HepG2 (cell line): ENCODE data around the gene ABHD1. TPM values are rescaled to one million over a fixed set of nuclear protein-coding genes. Genes with fewer than 3 reads are reported as not detected.

Source experiments
- ARID3A ChIP-seq: IDR thresholded peaks from 2 replicates; pipeline ENCODE4 v1.6.1; 2012; ENCODE audit warnings: low read depth, low read length, improper control_type of control experiment
- ATF5 ChIP-seq: sonication (generic); formaldehyde crosslinking; IDR thresholded peaks from 2 replicates; pipeline ENCODE4 v1.4.0; 2020; ENCODE audit warnings: mild to moderate bottlenecking, low read depth, missing genetic modification reagents
- FOXA1 ChIP-seq, 2 experiments: fragments of 450-650 bp in 1 of 2; sonication (generic) in 1 of 2; formaldehyde crosslinking in 1 of 2; IDR thresholded peaks; 2 replicates each; pipeline versions ENCODE4 v1.4.0 to v1.6.1; 2016 to 2020; ENCODE audit warnings: missing genetic modification reagents in 1 of 2
- HBP1 ChIP-seq: IDR thresholded peaks from 2 replicates; pipeline ENCODE4 v1.6.1; 2016; ENCODE audit warnings: low read depth, control low read depth
- IKZF4 ChIP-seq: sonication (generic); formaldehyde crosslinking; IDR thresholded peaks from 2 replicates; pipeline ENCODE4 v1.5.1; 2020; ENCODE audit warnings: borderline replicate concordance, mild to moderate bottlenecking, low read depth, missing genetic modification reagents; ENCODE audit errors: not compliant biosample characterization
- MLLT10 ChIP-seq: sonication (generic); formaldehyde crosslinking; IDR thresholded peaks from 2 replicates; pipeline ENCODE4 v1.4.0; 2020; ENCODE audit warnings: missing genetic modification reagents
- MXD1 ChIP-seq: sonication (generic); formaldehyde crosslinking; IDR thresholded peaks from 2 replicates; pipeline ENCODE4 v1.4.0; 2020; ENCODE audit warnings: mild to moderate bottlenecking, missing genetic modification reagents
- MXD3 ChIP-seq: IDR thresholded peaks from 2 replicates; pipeline ENCODE4 v1.6.1; 2016; ENCODE audit warnings: mild to moderate bottlenecking, missing biosample characterization, missing genetic modification reagents
- PBX3 ChIP-seq: sonication (generic); formaldehyde crosslinking; IDR thresholded peaks from 2 replicates; pipeline ENCODE4 v1.8.1; 2023; ENCODE audit warnings: missing genetic modification reagents, inconsistent platforms, borderline replicate concordance
- PITX1 ChIP-seq: sonication (generic); formaldehyde crosslinking; IDR thresholded peaks from 2 replicates; pipeline ENCODE4 v1.5.1; 2020; ENCODE audit warnings: mild to moderate bottlenecking, missing genetic modification reagents
- ZBTB1 ChIP-seq: sonication (generic); formaldehyde crosslinking; IDR thresholded peaks from 2 replicates; pipeline ENCODE4 v1.4.0; 2020; ENCODE audit warnings: missing genetic modification reagents, borderline replicate concordance
- ZBTB26 ChIP-seq: IDR thresholded peaks from 2 replicates; pipeline ENCODE4 v1.6.1; 2016; ENCODE audit warnings: missing compliant biosample characterization, missing genetic modification reagents, borderline replicate concordance
- ZEB1 ChIP-seq: IDR thresholded peaks from 2 replicates; pipeline ENCODE4 v1.6.1; 2012; ENCODE audit warnings: mild to moderate bottlenecking, low read depth, inconsistent platforms; ENCODE audit not compliant: insufficient replicate concordance
- ZNF232 ChIP-seq: sonication (generic); formaldehyde crosslinking; IDR thresholded peaks from 2 replicates; pipeline ENCODE4 v1.4.0; 2020; ENCODE audit warnings: missing genetic modification reagents, borderline replicate concordance
- ZNF274 ChIP-seq: sonication (generic); formaldehyde crosslinking; IDR thresholded peaks from 2 replicates; pipeline ENCODE4 v1.5.1; 2020; ENCODE audit warnings: mild to moderate bottlenecking, missing genetic modification reagents
- ZNF776 ChIP-seq: sonication (generic); formaldehyde crosslinking; IDR thresholded peaks from 2 replicates; pipeline ENCODE4 v1.4.0; 2020; ENCODE audit warnings: mild to moderate bottlenecking, missing genetic modification reagents
- ZSCAN5A ChIP-seq: sonication (generic); formaldehyde crosslinking; IDR thresholded peaks from 2 replicates; pipeline ENCODE4 v1.8.0; 2022; ENCODE audit warnings: mild to moderate bottlenecking, missing genetic modification reagents, borderline replicate concordance
- polyA plus RNA-seq, 8 experiments: library from polyadenylated mRNA; depleted of rRNA in 3 of 8; stranded (reverse) in 7 of 8; unstranded in 1 of 8; fragments of >200 nt; fragmentation: Illumina TruSeq in 4 of 8; extraction: Trizol in 4 of 8; gene quantifications; 2 replicates each; pipeline versions ENCODE4 v1.2.1 to v1.2.3, GENCODE V29; 2011 to 2016; ENCODE audit warnings: low read depth in 4 of 8, missing spikeins in 1 of 8, mixed read lengths in 1 of 8; ENCODE audit not compliant: insufficient read depth in 1 of 8
- total RNA-seq, 5 experiments: library from RNA; depleted of rRNA; stranded (reverse); fragments of >200 nt; fragmentation: Illumina TruSeq; extraction: Trizol; gene quantifications; 2 replicates each; pipeline ENCODE4 v1.2.3, GENCODE V29; 2016; ENCODE audit warnings: low read depth in 1 of 5

Gene ABHD1
- total and polyA plus RNA-seq, 2 of the 13 experiments (the other 11 are each of a cell fraction or from before 2014, with no cell fraction given): 0.04 to 0.81 TPM

- TF ChIP-seq ATF5 (peak; percentile 36; the same call in 1 of the 2 replicates), ZEB1 (peak; percentile 57), ZNF232 (no peak), ZBTB1 (CRISPR knock-in tag) (no peak), FOXA1 (IDR thresholded peaks at IDR 0.05) (no peak), FOXA1 (CRISPR knock-in tag; IDR thresholded peaks at IDR 0.05) (no peak), MXD3 (CRISPR knock-in tag) (no peak; the same call in 1 of the 2 replicates), MLLT10 (CRISPR knock-in tag) (no peak), ZBTB26 (CRISPR knock-in tag) (no peak), ZNF274 (CRISPR knock-in tag) (no peak), PBX3 (CRISPR knock-in tag) (no peak), ZNF776 (CRISPR knock-in tag) (no peak), MXD1 (CRISPR knock-in tag) (no peak), HBP1 (no peak), ZSCAN5A (peak; percentile 64; the same call in 1 of the 2 replicates), ARID3A (0 out of 2 replicates have a peak, but pooled peaks have one; percentile 26), IKZF4 (CRISPR knock-in tag) (no peak), PITX1 (CRISPR knock-in tag) (no peak)
These were observed 11.3 kb downstream of the ABHD1 start (continued) for GRCh38 chr2:27134781-27135477.
